SU-DHL-6 (cell line): ENCODE measurements around the gene PWP2.
"Not testable (repeated sequence)": the region's sequence is repeated elsewhere in the genome, so short reads cannot be mapped to it uniquely, and the experiment has no call there.

Experiments
- CTCF ChIP-seq: fragments of 200-600 bp; sonication (generic); IDR thresholded peaks from one replicate; pipeline ENCODE4 v1.5.1; 2017; ENCODE audit warnings: antibody characterized with exemption, mild to moderate bottlenecking, low read length, moderate library complexity; ENCODE audit not compliant: insufficient read depth, poor library complexity, severe bottlenecking
- EZH2phosphoT487 ChIP-seq: fragments of 200-600 bp; sonication (generic), shearing (Covaris generic); conservative IDR thresholded peaks from 2 replicates; pipeline ENCODE4 v1.6.1; 2018; ENCODE audit warnings: mild to moderate bottlenecking, antibody characterized with exemption, low read length, moderate library complexity, mixed read lengths

DNA sequence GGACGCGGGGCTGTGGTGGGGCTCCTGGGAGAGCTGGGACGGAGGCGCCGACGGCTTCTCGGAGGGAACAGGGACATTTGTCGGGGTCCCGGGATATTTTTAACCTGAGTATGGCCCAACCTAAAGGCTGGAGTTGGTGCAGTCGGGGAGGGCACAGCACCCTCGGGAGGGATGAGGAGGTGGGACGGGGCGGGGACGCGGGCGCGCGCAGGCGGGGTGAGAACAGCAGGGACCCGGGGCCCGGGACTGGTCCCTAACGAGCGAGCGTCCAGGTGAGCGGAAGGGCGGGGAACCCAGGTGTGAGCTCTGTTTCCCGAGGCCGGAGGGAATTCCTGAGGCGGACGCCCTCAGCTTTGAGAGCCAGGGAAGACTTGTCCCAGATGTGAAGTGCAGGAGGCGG lies 390 bp downstream of the PWP2 start:
- not testable (repeated sequence) for TF ChIP-seq CTCF, EZH2phosphoT487
